ENCODE data around the gene WWOX. TPM values are rescaled to one million over a fixed set of nuclear protein-coding genes. Genes with fewer than 3 reads are reported as not detected.

Gene WWOX
- total and polyA plus RNA-seq, 4 experiments from 2014 or later, result 10.4 to 23.1 (median 17.5) TPM

GRCh38 chr16:78566397-78567073 is 467.1 kb downstream of the WWOX start:
- no peak overlapping the region for H3K4me3 ChIP-seq (ENCODE audit: low read length in 2 of 2)
- H3K4me1 Mint-ChIP-seq, result peaks cover 8 to 21% (median 11%) of the 10 kb centered on the region in 4 donors
- peaks cover 12% of the 10 kb centered on the region for H3K4me1 ChIP-seq (ENCODE audit: insufficient read depth, low read length)
- intact Hi-C loops (cut with micrococcal nuclease), result no loop called here
- POLR2A ChIA-PET (ENCODE audit: partially characterized antibody), result no interaction called here
- DNase-seq, result peak in 1 of 5 donors; percentile 1
- no peak overlapping the region for H3K27ac ChIP-seq (ENCODE audit: low read depth, low read length)
- H3K27ac Mint-ChIP-seq, result peak overlapping the region in 4 of 7 donors; percentile 22 to 58 (median 50)
- H3K4me3 Mint-ChIP-seq, result peak overlapping the region in 3 of 8 donors; percentile 48 to 56 (median 49)
- no peaks in the 10 kb centered on the region for H3K9me3 ChIP-seq (ENCODE audit: control insufficient read depth in 1 of 2, low read length in 2 of 2)
- H3K27me3 ChIP-seq (ENCODE audit: insufficient read depth, low read length), result no peaks in the 10 kb centered on the region
- no peaks in the 10 kb centered on the region for H3K27me3 Mint-ChIP-seq
- no peaks in the 10 kb centered on the region for H3K36me3 ChIP-seq (ENCODE audit: insufficient read depth, low read length)
- peaks cover 0 to 9% of the 10 kb centered on the region in 2 donors for H3K36me3 Mint-ChIP-seq
- CTCF ChIA-PET (ENCODE audit: partially characterized antibody), result no interaction called here
- H3K9me3 Mint-ChIP-seq, result peaks cover 0 to 8% (median 1%) of the 10 kb centered on the region in 8 donors

- H3K27me3 Mint-ChIP-seq, result no peaks in the 10 kb centered on the region
- no peaks in the 10 kb centered on the region for H3K36me3 ChIP-seq (ENCODE audit: insufficient read depth, low read length)
- H3K4me3 ChIP-seq (ENCODE audit: low read length in 2 of 2), result no peak overlapping the region
- H3K27ac ChIP-seq (ENCODE audit: low read depth, low read length), result no peak overlapping the region
- no peak overlapping the region for H3K27ac Mint-ChIP-seq
- intact Hi-C loops (cut with micrococcal nuclease), result no loop called here
- H3K36me3 Mint-ChIP-seq, result no peaks in the 10 kb centered on the region
- peaks cover 12% of the 10 kb centered on the region for H3K4me1 ChIP-seq (ENCODE audit: insufficient read depth, low read length)
- ChIA-PET POLR2A (ENCODE audit: partially characterized antibody) (no interaction called here), CTCF (ENCODE audit: partially characterized antibody) (no interaction called here)
- no peaks in the 10 kb centered on the region for H3K9me3 ChIP-seq (ENCODE audit: control insufficient read depth in 1 of 2, low read length in 2 of 2)
- H3K27me3 ChIP-seq (ENCODE audit: insufficient read depth, low read length), result no peaks in the 10 kb centered on the region
- no peaks in the 10 kb centered on the region for H3K9me3 Mint-ChIP-seq
- H3K4me3 Mint-ChIP-seq, result no peak overlapping the region
- DNase-seq, result no peak
- H3K4me1 Mint-ChIP-seq, result peaks cover 8 to 21% (median 9%) of the 10 kb centered on the region in 4 donors
These were observed 471.1 kb downstream of the WWOX start for GRCh38 chr16:78570399-78571141.

GRCh38 chr16:78571434-78571833 is 472.0 kb downstream of the WWOX start:
- Histone ChIP-seq H3K9me3 (ENCODE audit: control insufficient read depth in 1 of 2, low read length in 2 of 2) (no peaks in the 10 kb centered on the region), H3K27me3 (ENCODE audit: insufficient read depth, low read length) (no peaks in the 10 kb centered on the region), H3K4me3 (ENCODE audit: low read length in 2 of 2) (no peak overlapping the region), H3K27ac (ENCODE audit: low read depth, low read length) (no peak overlapping the region), H3K4me1 (ENCODE audit: insufficient read depth, low read length) (peaks cover 8% of the 10 kb centered on the region), H3K36me3 (ENCODE audit: insufficient read depth, low read length) (no peaks in the 10 kb centered on the region)
- no peaks in the 10 kb centered on the region for H3K36me3 Mint-ChIP-seq
- intact Hi-C loops (cut with micrococcal nuclease), result no loop called here
- H3K27me3 Mint-ChIP-seq, result no peaks in the 10 kb centered on the region
- H3K27ac Mint-ChIP-seq, result no peak overlapping the region
- peaks cover 4 to 15% (median 6%) of the 10 kb centered on the region in 4 donors for H3K4me1 Mint-ChIP-seq
- H3K9me3 Mint-ChIP-seq, result no peaks in the 10 kb centered on the region
- DNase-seq, result no peak
- no peak overlapping the region for H3K4me3 Mint-ChIP-seq
- ChIA-PET CTCF (ENCODE audit: partially characterized antibody) (no interaction called here), POLR2A (ENCODE audit: partially characterized antibody) (no interaction called here)

- Mint-ChIP-seq H3K4me1 (peaks cover 0 to 13% (median 2%) of the 10 kb centered on the region in 4 donors), H3K36me3 (no peaks in the 10 kb centered on the region), H3K27me3 (no peaks in the 10 kb centered on the region), H3K27ac (peak overlapping the region in 1 of 7 donors; percentile 55), H3K4me3 (no peak overlapping the region), H3K9me3 (no peaks in the 10 kb centered on the region)
- intact Hi-C loops (cut with micrococcal nuclease), result no loop called here
- Histone ChIP-seq H3K27ac (ENCODE audit: low read depth, low read length) (no peak overlapping the region), H3K36me3 (ENCODE audit: insufficient read depth, low read length) (no peaks in the 10 kb centered on the region), H3K4me1 (ENCODE audit: insufficient read depth, low read length) (peaks cover 3% of the 10 kb centered on the region), H3K27me3 (ENCODE audit: insufficient read depth, low read length) (no peaks in the 10 kb centered on the region), H3K4me3 (ENCODE audit: low read length in 2 of 2) (no peak overlapping the region), H3K9me3 (ENCODE audit: control insufficient read depth in 1 of 2, low read length in 2 of 2) (no peaks in the 10 kb centered on the region)
- POLR2A ChIA-PET (ENCODE audit: partially characterized antibody), result no interaction called here
- no peak for DNase-seq
- CTCF ChIA-PET (ENCODE audit: partially characterized antibody), result no interaction called here
These were observed 472.5 kb downstream of the WWOX start for GRCh38 chr16:78571898-78572358.

GRCh38 chr16:78574571-78574970 is 475.1 kb downstream of the WWOX start:
- no peaks in the 10 kb centered on the region for H3K4me1 ChIP-seq (ENCODE audit: insufficient read depth, low read length)
- H3K4me3 ChIP-seq (ENCODE audit: low read length in 2 of 2), result no peak overlapping the region
- Mint-ChIP-seq H3K27ac (no peak overlapping the region), H3K36me3 (no peaks in the 10 kb centered on the region), H3K27me3 (no peaks in the 10 kb centered on the region), H3K4me3 (no peak overlapping the region), H3K9me3 (no peaks in the 10 kb centered on the region), H3K4me1 (peaks cover 4 to 14% (median 8%) of the 10 kb centered on the region in 4 donors)
- ChIA-PET CTCF (ENCODE audit: partially characterized antibody) (no interaction called here), POLR2A (ENCODE audit: partially characterized antibody) (no interaction called here)
- DNase-seq, result no peak
- H3K27ac ChIP-seq (ENCODE audit: low read depth, low read length), result no peak overlapping the region
- no peaks in the 10 kb centered on the region for H3K27me3 ChIP-seq (ENCODE audit: insufficient read depth, low read length)
- no peaks in the 10 kb centered on the region for H3K36me3 ChIP-seq (ENCODE audit: insufficient read depth, low read length)
- intact Hi-C loops (cut with micrococcal nuclease), result no loop called here
- H3K9me3 ChIP-seq (ENCODE audit: control insufficient read depth in 1 of 2, low read length in 2 of 2), result no peaks in the 10 kb centered on the region

GRCh38 chr16:78576941-78577340 is 477.5 kb downstream of the WWOX start:
- no peak overlapping the region for H3K4me3 Mint-ChIP-seq
- Histone ChIP-seq H3K36me3 (ENCODE audit: insufficient read depth, low read length) (no peaks in the 10 kb centered on the region), H3K9me3 (ENCODE audit: control insufficient read depth in 1 of 2, low read length in 2 of 2) (no peaks in the 10 kb centered on the region), H3K27me3 (ENCODE audit: insufficient read depth, low read length) (no peaks in the 10 kb centered on the region), H3K27ac (ENCODE audit: low read depth, low read length) (no peak overlapping the region), H3K4me1 (ENCODE audit: insufficient read depth, low read length) (no peaks in the 10 kb centered on the region), H3K4me3 (ENCODE audit: low read length in 2 of 2) (no peak overlapping the region)
- intact Hi-C loops (cut with micrococcal nuclease), result no loop called here
- peak overlapping the region in 2 of 7 donors; percentile 15 to 49 for H3K27ac Mint-ChIP-seq
- no peaks in the 10 kb centered on the region for H3K27me3 Mint-ChIP-seq
- H3K36me3 Mint-ChIP-seq, result no peaks in the 10 kb centered on the region
- H3K9me3 Mint-ChIP-seq, result no peaks in the 10 kb centered on the region
- ChIA-PET POLR2A (ENCODE audit: partially characterized antibody) (no interaction called here), CTCF (ENCODE audit: partially characterized antibody) (no interaction called here)
- no peak for DNase-seq
- H3K4me1 Mint-ChIP-seq, result peaks cover 4 to 12% (median 7%) of the 10 kb centered on the region in 4 donors

GRCh38 chr16:78577630-78578029 is 478.2 kb downstream of the WWOX start:
- Histone ChIP-seq H3K9me3 (ENCODE audit: control insufficient read depth in 1 of 2, low read length in 2 of 2) (no peaks in the 10 kb centered on the region), H3K4me1 (ENCODE audit: insufficient read depth, low read length) (no peaks in the 10 kb centered on the region), H3K36me3 (ENCODE audit: insufficient read depth, low read length) (no peaks in the 10 kb centered on the region), H3K27me3 (ENCODE audit: insufficient read depth, low read length) (no peaks in the 10 kb centered on the region), H3K27ac (ENCODE audit: low read depth, low read length) (no peak overlapping the region), H3K4me3 (ENCODE audit: low read length in 2 of 2) (no peak overlapping the region)
- peak overlapping the region in 2 of 7 donors; percentile 20 to 49 for H3K27ac Mint-ChIP-seq
- ChIA-PET CTCF (ENCODE audit: partially characterized antibody) (no interaction called here), POLR2A (ENCODE audit: partially characterized antibody) (no interaction called here)
- intact Hi-C loops (cut with micrococcal nuclease), result no loop called here
- H3K9me3 Mint-ChIP-seq, result no peaks in the 10 kb centered on the region
- peak in 4 of 5 donors; percentile 1 to 44 (median 10) for DNase-seq
- no peaks in the 10 kb centered on the region for H3K27me3 Mint-ChIP-seq
- peaks cover 4 to 12% (median 7%) of the 10 kb centered on the region in 4 donors for H3K4me1 Mint-ChIP-seq
- no peaks in the 10 kb centered on the region for H3K36me3 Mint-ChIP-seq
- peak overlapping the region in 2 of 8 donors; percentile 20 to 42 for H3K4me3 Mint-ChIP-seq
